K562 (cell line): ENCODE results near the gene CSTB. TPM values are rescaled to one million over a fixed set of nuclear protein-coding genes. Genes with fewer than 3 reads are reported as not detected.

Experiments
- C11orf30 ChIP-seq: fragments of 450-650 bp; IDR thresholded peaks from 2 replicates; pipeline ENCODE4 v1.6.1; 2016; ENCODE audit warnings: low read depth, mild to moderate bottlenecking
- CBX8 ChIP-seq: fragments of 200-600 bp; sonication (generic); IDR thresholded peaks from 2 replicates; pipeline ENCODE4 v1.6.1; 2012; ENCODE audit warnings: borderline replicate concordance, mixed run types, low read depth, mild to moderate bottlenecking, moderate library complexity, mixed read lengths, low read length, control low read depth, inconsistent platforms; ENCODE audit not compliant: poor library complexity, severe bottlenecking; ENCODE audit errors: extremely low read depth
- CSDE1 ChIP-seq, 2 experiments: fragments of 450-650 bp; IDR thresholded peaks; 2 replicates each; pipeline ENCODE4 v1.6.1; 2016; ENCODE audit warnings: mild to moderate bottlenecking in 1 of 2
- ETV6 ChIP-seq, 3 experiments: fragments of 150-350 bp in 1 of 3; sonication (generic) in 1 of 3; formaldehyde crosslinking in 1 of 3; IDR thresholded peaks; 2 replicates each; pipeline versions ENCODE4 v1.6.1 to v1.8.0; 2014 to 2022; ENCODE audit warnings: borderline replicate concordance in 2 of 3, low read depth in 2 of 3, antibody characterized with exemption in 1 of 3, low read length in 1 of 3, mild to moderate bottlenecking in 1 of 3, missing genetic modification reagents in 1 of 3
- HDAC6 ChIP-seq: IDR thresholded peaks from 2 replicates; pipeline ENCODE4 v1.6.1; 2012; ENCODE audit warnings: low read depth, mild to moderate bottlenecking, control low read depth, inconsistent platforms, low read length, moderate library complexity
- HLTF ChIP-seq: fragments of 450-650 bp; IDR thresholded peaks from 2 replicates; pipeline ENCODE4 v1.6.1; 2016
- HMG20A ChIP-seq: fragments of 450-650 bp; formaldehyde crosslinking; conservative IDR thresholded peaks from 2 replicates; pipeline ENCODE4 v1.4.0; 2020; ENCODE audit warnings: mild to moderate bottlenecking, mixed read lengths
- JUND ChIP-seq, 2 experiments: IDR thresholded peaks; 2 replicates in 1 of 2; 3 replicates in 1 of 2; pipeline ENCODE4 v1.6.1; 2011; ENCODE audit warnings: borderline replicate concordance in 2 of 2, low read depth in 2 of 2, low read length in 2 of 2, improper control_type of control experiment in 1 of 2, missing biosample characterization in 1 of 2, missing genetic modification characterization in 1 of 2, missing genetic modification reagents in 1 of 2
- KLF16 ChIP-seq: IDR thresholded peaks from 2 replicates; pipeline ENCODE4 v1.6.1; 2016; ENCODE audit warnings: antibody characterized with exemption
- MBD1 ChIP-seq: fragments of 250-450 bp; sonication (Bioruptor Pico); IDR thresholded peaks from 2 replicates; pipeline ENCODE4 v1.8.0; 2022; ENCODE audit warnings: inconsistent platforms
- MXD1 ChIP-seq: fragments of 250-450 bp; sonication (Bioruptor Pico); IDR thresholded peaks from 2 replicates; pipeline ENCODE4 v1.8.0; 2021; ENCODE audit warnings: borderline replicate concordance, mild to moderate bottlenecking, moderate library complexity; ENCODE audit not compliant: poor library complexity, severe bottlenecking
- NCOA1 ChIP-seq: fragments of 450-650 bp; IDR thresholded peaks from 2 replicates; pipeline ENCODE4 v1.6.1; 2016; ENCODE audit warnings: low read depth
- NR2C2 ChIP-seq, 2 experiments: fragments of 200-800 bp in 1 of 2; sonication (Bioruptor generic) in 1 of 2; sonication (generic) in 1 of 2; formaldehyde crosslinking in 1 of 2; IDR thresholded peaks; 2 replicates each; pipeline versions ENCODE4 v1.6.1 to v1.8.0; 2016 to 2022; ENCODE audit warnings: mild to moderate bottlenecking in 1 of 2, missing compliant biosample characterization in 1 of 2, missing genetic modification characterization in 1 of 2, missing genetic modification reagents in 1 of 2
- SETDB1 ChIP-seq: IDR thresholded peaks from one replicate; pipeline ENCODE4 v1.6.1; 2012; ENCODE audit warnings: low read length, control low read depth, inconsistent platforms
- SMARCA5 ChIP-seq: fragments of 450-650 bp; IDR thresholded peaks from 2 replicates; pipeline ENCODE4 v1.6.1; 2016
- SRSF7 ChIP-seq: fragments of 200-400 bp; formaldehyde crosslinking; optimal IDR thresholded peaks from 2 replicates; pipeline ENCODE3; 2017; ENCODE audit warnings: mild to moderate bottlenecking, low read depth, low read length
- USF1 ChIP-seq: sonication (generic); formaldehyde crosslinking; IDR thresholded peaks from 2 replicates; pipeline ENCODE4 v1.9.0; 2022; ENCODE audit warnings: mild to moderate bottlenecking, missing genetic modification reagents
- ZBTB2 ChIP-seq: fragments of 450-650 bp; IDR thresholded peaks from 2 replicates; pipeline ENCODE4 v1.6.1; 2016; ENCODE audit warnings: antibody characterized with exemption
- ZBTB33 ChIP-seq: sonication (generic); formaldehyde crosslinking; IDR thresholded peaks from 2 replicates; pipeline ENCODE4 v1.8.1; 2023; ENCODE audit warnings: mild to moderate bottlenecking, missing genetic modification reagents
- ZFP1 ChIP-seq: fragments of 450-650 bp; formaldehyde crosslinking; IDR thresholded peaks from 2 replicates; pipeline ENCODE4 v1.4.0; 2020; ENCODE audit warnings: mild to moderate bottlenecking, mixed read lengths
- polyA plus RNA-seq, 8 experiments: library from polyadenylated mRNA; depleted of rRNA in 4 of 8; stranded (reverse) in 5 of 8; unstranded in 3 of 8; fragments of >200 nt; fragmentation: Nextera tagmentation in 2 of 8; fragmentation: Illumina TruSeq in 1 of 8; extraction: Ambion mirVana in 2 of 8; extraction: Trizol in 1 of 8; gene quantifications; 2 replicates each; pipeline versions ENCODE4 v1.2.1 to v1.2.3, GENCODE V29; 2011 to 2014; ENCODE audit warnings: inconsistent platforms in 1 of 8, missing spikeins in 1 of 8
- total RNA-seq, 7 experiments: library from RNA; depleted of rRNA in 6 of 7; stranded (reverse); fragments of >200 nt in 6 of 7; fragmentation: Illumina TruSeq in 2 of 7; extraction: Trizol in 2 of 7; gene quantifications; 2 replicates each; pipeline versions ENCODE4 v1.2.1 to v1.2.3, GENCODE V29; 2011 to 2021; ENCODE audit warnings: low replicate concordance in 1 of 7

CSTB gene
- total and polyA plus RNA-seq, 9 of the 15 experiments (the other 6 are each of a cell fraction or from before 2014, with no cell fraction given) = 12.4 to 65.0 (median 31.7) TPM

- peak; percentile 59 for TF ChIP-seq JUND (IDR thresholded peaks at IDR 0.05; ENCODE audit: borderline replicate concordance, low read depth, low read length)
- no peak; the same call in 2 of the 3 replicates for TF ChIP-seq JUND (tag; IDR thresholded peaks at IDR 0.05; ENCODE audit: borderline replicate concordance, low read depth, low read length)
- no peak for TF ChIP-seq HLTF
- TF ChIP-seq NCOA1 = no peak
- TF ChIP-seq ZBTB33 (CRISPR knock-in tag) = peak; percentile 28; the same call in 1 of the 2 replicates
- peak; percentile 69; the same call in 1 of the 2 replicates for TF ChIP-seq NR2C2 (CRISPR knock-in tag; IDR thresholded peaks at IDR 0.05)
- TF ChIP-seq NR2C2 (tag; IDR thresholded peaks at IDR 0.05) = peak; percentile 88
- TF ChIP-seq MBD1 (CRISPR knock-in tag) = no peak
- no peak for TF ChIP-seq C11orf30
- TF ChIP-seq ZFP1 (CRISPR knock-in tag) = no peak
- TF ChIP-seq MXD1 (CRISPR knock-in tag) = no peak
- TF ChIP-seq ZBTB2 = no peak
- TF ChIP-seq KLF16 = peak; percentile 35; the same call in 1 of the 2 replicates
- TF ChIP-seq SRSF7 = no peak
- TF ChIP-seq CBX8 = no peak
- TF ChIP-seq USF1 = peak; percentile 74
- no peak for TF ChIP-seq HMG20A (CRISPR knock-in tag)
- peak; percentile 10; the same call in 1 of the 2 replicates for TF ChIP-seq SMARCA5
- TF ChIP-seq SETDB1 = no peak
- TF ChIP-seq HDAC6 = no peak
- TF ChIP-seq CSDE1 (IDR thresholded peaks at IDR 0.05) = no peak
- no peak for TF ChIP-seq ETV6 (IDR thresholded peaks at IDR 0.05; ENCODE audit: borderline replicate concordance in 1 of 2, low read depth in 2 of 2, low read length in 1 of 2)
- TF ChIP-seq ETV6 (CRISPR knock-in tag; IDR thresholded peaks at IDR 0.05; ENCODE audit: borderline replicate concordance) = no peak
Measured at GRCh38 chr21:43810505-43811261, 34.6 kb upstream of the CSTB start (continued).
